NK-92 treated with Interleukin-12 subunit alpha and Interleukin-12 subunit beta, amount 100 ng/mL, for 24 hours (cell line): ENCODE data around the gene ACTR3.
"Not testable (repeated sequence)": the region's sequence is repeated elsewhere in the genome, so short reads cannot be mapped to it uniquely, and the experiment has no call there.

Experiments used
- DNase-seq: peaks from one replicate; lab custom pipeline; 2025; lab: John Stamatoyannopoulos, UW

ACTR3 gene

GRCh38 chr2:113906647-113907046, 16.8 kb downstream of the ACTR3 start:
- no peak for DNase-seq

DNA sequence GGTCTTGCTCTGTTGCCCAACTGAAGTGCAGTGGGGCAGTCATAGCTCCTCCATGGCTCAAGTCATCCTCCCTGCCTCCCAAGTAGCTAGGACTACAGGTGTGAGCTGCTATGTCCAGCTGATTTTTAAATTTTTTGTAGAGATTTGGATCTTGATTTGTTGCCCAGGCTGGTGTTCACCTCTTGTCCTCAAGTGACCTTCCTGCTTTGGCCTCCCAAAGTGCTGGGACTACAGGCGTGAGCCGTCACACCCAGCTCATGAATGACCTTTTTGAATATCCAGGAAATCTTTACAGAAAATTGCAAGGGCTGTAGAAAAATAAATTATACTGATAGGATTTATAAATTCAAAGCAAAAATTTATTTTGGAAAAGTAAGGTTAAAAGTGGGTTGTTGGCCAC, 17.4 kb downstream of the ACTR3 start:
- DNase-seq = no peak

GRCh38 chr2:113910110-113910717, 20.3 kb downstream of the ACTR3 start:
- DNase-seq = no peak

DNA sequence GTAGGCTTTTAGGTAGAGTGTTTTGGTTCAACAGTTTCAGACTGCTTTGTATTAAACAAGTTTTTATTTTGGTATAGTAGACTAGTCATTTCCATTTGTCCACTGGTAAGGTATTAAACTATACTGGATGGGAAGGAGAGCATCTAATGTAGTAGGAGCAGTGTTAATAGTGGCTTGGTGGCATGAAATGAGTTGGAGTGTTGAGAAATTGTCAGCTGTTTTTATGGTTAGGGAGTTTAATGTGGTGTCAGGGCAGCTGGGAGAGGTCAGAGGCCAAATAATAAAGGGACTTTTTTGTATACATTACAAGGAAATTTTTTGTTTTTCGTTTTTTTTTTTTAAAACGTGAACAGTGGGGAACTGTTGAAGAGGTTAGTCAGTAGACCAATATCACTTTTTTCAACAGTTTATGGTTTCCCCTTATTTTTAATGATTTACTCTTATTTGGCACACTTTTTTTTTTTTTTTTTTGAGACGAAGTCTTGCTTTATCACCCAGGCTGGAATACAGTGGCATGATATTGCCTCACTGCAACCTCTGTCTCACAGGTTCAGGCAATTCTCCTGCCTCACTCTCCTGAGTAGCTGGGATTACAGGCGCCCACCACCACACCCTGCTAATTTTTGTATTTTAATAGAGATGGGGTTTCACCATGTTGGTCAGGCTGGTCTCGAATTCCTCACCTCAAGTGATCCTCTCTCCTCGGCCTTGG, 21.2 kb downstream of the ACTR3 start:
- DNase-seq = no peak

DNA sequence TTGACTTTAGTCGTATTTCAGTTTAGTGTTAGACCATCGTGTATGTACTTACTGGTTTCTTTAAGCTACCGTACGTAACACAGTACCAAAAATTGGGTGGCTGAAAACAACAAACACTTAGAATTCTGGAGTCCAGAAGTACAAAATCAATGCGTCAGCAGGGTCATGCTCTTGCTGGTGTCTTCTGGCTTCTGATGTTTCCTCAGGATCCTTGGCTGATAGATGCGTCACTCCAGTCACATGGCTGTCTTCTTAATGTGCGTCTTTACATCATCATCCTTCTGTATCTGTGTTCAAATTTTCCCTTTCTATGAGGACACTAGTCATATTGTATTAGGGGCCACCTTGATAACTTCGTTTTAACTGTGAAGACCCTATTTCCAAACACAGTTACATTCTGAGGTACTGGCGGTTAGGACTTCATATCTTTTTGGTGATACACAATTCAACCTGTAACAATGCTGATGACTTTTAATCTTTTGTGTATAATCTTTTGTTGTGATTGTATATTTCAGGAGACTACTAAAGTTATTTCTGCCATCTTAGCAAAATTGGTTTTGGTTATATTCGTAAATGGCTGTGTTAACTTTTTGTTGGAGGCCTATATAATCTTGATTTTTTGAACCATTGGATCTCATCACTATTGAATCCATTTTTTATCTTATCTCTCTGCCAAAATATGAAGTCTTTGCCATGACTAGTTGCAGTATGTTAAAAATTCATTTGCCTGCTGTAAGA, 25.4 kb downstream of the ACTR3 start:
- no peak for DNase-seq

DNA sequence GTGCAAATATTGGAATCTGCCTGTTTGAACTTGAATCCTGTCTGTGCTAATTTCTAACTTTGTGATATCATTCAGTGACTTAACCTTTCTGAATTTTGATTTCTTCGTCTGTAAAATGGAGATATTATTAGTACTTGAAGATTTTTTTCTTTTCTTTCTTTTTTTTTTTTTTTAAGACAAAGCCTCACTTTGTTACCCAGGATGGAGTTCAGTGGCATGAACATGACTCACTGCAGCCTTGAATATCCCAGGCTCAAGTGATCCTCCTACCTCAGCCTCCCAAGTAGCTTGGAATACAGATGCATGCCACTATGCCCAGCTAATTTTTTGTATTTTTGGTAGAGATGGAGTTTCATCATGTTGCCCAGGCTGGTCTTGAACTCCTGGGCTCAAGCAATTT, 28.3 kb downstream of the ACTR3 start:
- DNase-seq = no peak

GRCh38 chr2:113920996-113921395, 31.1 kb downstream of the ACTR3 start:
- DNase-seq = no peak

DNA sequence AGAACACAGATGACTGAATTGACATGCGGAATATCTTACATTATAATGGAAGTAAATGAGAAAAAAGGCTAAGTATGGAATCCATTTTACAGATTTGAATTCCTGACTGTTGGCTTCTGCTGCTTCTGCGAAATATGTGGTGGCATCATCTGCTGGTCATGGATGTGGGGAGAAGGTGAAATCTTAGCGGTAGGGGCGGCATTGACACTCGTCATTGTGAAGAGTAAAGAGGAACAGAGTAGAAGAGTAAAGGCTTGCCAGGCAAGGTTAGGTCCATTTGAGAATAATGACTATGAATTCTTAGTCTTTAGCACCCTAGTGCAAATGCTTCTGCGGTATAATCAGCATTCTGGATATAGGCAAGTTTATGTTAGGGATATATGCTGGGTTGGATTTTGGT, 32.4 kb downstream of the ACTR3 start:
- no peak for DNase-seq

DNA sequence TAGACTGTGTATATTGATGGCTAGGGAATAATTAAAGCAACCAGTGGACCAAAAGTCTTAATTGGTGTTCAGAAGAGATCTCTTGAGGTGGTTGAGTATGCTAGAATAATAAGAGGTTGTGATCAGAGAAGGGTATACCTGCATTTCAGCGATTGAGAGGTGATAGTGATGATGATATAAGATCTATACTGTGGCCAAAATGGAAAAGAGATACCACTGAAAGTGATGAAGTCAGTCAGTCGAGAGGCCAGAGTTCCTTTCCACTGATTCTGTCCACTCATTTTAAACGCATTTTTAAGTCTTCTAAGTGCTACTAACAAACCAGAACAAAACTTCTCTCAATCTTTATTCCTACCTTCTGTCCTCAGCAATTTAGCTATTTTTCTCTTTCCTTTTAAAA, 32.9 kb downstream of the ACTR3 start:
- DNase-seq = no peak

GRCh38 chr2:113925884-113926283, 36.0 kb downstream of the ACTR3 start:
- no peak for DNase-seq

- DNase-seq = no peak
Measured at GRCh38 chr2:113926314-113926713, 36.4 kb downstream of the ACTR3 start.

- DNase-seq = no peak
Measured at GRCh38 chr2:113930448-113930847, 40.6 kb downstream of the ACTR3 start.

GRCh38 chr2:113937501-113937900, 47.6 kb downstream of the ACTR3 start:
- no peak for DNase-seq

DNA sequence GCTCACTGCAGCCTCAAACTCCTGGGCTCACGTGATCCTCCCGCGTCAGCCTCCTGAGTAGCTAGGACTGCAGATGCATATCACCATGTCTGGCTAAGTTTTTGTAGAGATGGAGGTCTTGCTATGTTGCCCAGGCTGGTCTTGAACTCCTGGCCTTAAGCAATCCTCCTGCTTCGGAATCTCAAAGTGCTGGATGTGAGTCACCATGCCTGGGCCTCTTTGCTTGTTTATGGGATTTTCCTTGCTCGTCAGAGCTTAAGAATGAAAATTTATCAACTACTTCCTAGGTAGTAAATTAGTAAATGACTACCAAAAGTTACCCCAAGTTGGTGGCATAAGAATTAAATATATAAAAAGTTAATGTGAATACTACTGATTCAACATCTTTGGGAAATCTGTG, 51.0 kb downstream of the ACTR3 start:
- no peak for DNase-seq

- DNase-seq = not testable (repeated sequence)
Measured at GRCh38 chr2:113945784-113946183, 55.9 kb downstream of the ACTR3 start.

- not testable (repeated sequence) for DNase-seq
Measured at GRCh38 chr2:113950906-113951305, 61.0 kb downstream of the ACTR3 start.

DNA sequence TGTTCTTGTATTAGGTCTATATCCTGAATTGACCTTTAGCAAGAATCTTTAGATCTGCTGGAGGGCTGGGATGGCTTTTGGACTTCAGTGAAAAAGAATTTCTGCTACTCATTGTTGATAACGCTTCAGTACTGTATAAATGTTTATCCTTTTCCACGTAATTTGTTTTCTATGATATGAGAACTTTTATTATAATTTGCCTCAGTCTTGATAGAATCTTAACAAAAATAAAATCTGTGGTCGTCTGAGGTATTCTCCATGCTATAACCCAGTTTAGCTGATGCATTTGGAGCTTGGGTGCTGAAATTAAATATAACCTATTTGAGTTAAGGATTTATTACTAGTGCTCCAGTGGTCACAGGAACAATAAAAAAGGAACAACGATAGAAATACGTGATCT, 71.1 kb downstream of the ACTR3 start:
- no peak for DNase-seq

GRCh38 chr2:113962692-113963480, 73.0 kb downstream of the ACTR3 start:
- no peak for DNase-seq

GRCh38 chr2:113963965-113964364, 74.1 kb downstream of the ACTR3 start:
- DNase-seq = no peak

- DNase-seq = no peak
Measured at GRCh38 chr2:113964436-113964835, 74.5 kb downstream of the ACTR3 start.

- no peak for DNase-seq
Measured at GRCh38 chr2:113965228-113965627, 75.3 kb downstream of the ACTR3 start.

DNA sequence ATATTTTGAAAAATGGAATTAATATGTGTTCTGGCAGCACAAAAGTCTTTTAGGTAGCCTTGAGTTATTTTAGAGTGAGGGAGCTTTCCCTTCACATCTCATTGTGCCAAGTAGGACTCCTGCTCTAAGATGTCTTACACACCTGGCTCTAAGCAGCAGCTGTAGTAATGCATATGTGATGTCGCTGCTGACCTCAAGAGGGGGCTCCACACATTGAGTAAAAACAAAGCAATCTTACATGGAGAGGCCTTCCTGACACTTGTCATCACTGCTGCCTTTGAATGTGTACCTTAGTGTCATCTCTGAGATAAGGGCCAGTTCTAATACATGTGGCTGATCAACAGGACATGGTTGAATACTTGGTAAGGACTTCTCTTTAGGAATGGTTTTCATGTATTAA, 75.8 kb downstream of the ACTR3 start:
- no peak for DNase-seq

GRCh38 chr2:113966171-113966570, 76.3 kb downstream of the ACTR3 start:
- DNase-seq = no peak
